Suppressor macrophage treated with lipopolysaccharide for 1 hour (primary cell): ENCODE results near the gene FAM3A.
"Not testable (repeated sequence)": the region's sequence is repeated elsewhere in the genome, so short reads cannot be mapped to it uniquely, and the experiment has no call there.

ENCODE experiments used
- DNase-seq, 3 donors: peaks; one replicate each; pipeline ENCODE4 v3.0.0-alpha.2; 2020 to 2022

Gene FAM3A

DNA sequence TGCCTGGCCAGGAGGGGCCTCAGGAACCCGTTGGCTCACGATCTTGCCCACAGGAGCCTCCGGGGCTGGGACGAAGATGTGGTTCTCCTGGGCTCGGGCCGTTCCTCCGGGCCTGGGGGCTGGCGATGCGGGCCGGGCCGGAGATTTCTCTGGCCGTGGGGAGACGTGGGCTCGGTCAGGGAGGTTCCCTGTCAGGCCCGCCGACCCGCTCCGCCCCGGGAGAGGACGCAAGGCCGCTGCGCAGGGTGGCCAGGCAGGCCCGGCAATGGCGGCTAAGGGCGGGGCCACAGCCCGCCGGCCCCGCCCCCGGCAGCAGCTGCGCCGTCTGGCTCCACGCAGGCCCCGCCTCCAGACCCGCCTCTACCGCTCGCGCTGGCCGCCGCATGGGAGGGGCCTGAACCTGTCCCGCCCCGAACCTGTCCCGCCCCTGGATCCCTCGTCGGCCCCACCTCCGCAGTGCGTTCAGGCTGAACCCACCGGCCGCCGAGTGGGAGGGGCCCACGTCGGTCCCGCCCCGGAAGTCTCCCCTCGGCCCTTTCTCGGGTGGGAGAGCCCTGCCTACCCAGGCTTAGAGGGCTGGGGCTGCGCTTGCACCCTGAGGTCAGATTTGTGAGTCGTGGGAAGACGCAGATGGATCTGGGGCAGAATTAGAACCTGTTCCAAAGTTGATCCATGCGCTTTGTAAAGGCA lies at the start of gene FAM3A:
Gene FAM3A (minus strand): TSS at position 267 of the 690 bp plus-strand sequence. CDS start 460 bp downstream, outside the sequence.
- DNase-seq, result peak; percentile 87 to 94 (median 90)

GRCh38 chrX:154562295-154562694 lies 46.3 kb upstream of the FAM3A start:
- not testable (repeated sequence) for DNase-seq

DNA sequence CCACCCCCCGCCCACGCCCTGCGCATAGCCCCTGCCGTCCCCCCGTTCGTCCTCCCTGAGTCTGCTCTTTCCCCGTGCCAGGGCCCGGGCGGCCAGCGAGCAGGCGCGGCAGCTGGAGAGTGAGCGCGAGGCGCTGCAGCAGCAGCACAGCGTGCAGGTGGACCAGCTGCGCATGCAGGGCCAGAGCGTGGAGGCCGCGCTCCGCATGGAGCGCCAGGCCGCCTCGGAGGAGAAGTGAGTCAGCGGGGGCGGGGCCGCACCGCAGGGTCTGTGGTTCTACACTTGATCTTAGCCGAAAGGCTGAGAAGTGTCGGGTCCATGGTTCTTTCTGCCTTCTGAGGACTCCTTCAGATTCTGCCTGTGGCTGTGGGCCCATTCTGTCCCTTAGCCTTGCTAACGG lies 44.3 kb upstream of the FAM3A start:
- not testable (repeated sequence) for DNase-seq

DNA sequence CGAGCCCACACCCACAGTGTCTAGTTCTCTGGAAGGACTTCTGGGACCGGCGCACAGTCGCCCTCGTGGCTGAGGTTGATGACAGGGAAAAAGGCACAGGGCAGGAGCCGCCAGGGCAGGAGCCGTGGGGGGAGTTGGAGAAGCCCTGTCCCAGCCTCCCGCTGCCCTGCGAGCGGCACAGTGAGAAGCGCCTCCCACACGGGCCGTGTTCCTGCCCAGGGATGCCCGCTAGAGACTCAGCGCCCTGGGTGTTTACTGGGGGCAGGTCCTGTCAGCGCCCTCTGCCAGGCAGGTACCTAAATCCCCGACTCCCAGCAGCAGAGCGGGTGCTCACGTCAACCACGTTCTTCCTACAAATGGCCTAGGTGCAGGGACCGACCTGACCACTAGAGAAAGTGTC lies 42.9 kb upstream of the FAM3A start:
- DNase-seq, result not testable (repeated sequence)

- DNase-seq, result not testable (repeated sequence)
Measured at GRCh38 chrX:154558060-154558690, 42.1 kb upstream of the FAM3A start.

DNA sequence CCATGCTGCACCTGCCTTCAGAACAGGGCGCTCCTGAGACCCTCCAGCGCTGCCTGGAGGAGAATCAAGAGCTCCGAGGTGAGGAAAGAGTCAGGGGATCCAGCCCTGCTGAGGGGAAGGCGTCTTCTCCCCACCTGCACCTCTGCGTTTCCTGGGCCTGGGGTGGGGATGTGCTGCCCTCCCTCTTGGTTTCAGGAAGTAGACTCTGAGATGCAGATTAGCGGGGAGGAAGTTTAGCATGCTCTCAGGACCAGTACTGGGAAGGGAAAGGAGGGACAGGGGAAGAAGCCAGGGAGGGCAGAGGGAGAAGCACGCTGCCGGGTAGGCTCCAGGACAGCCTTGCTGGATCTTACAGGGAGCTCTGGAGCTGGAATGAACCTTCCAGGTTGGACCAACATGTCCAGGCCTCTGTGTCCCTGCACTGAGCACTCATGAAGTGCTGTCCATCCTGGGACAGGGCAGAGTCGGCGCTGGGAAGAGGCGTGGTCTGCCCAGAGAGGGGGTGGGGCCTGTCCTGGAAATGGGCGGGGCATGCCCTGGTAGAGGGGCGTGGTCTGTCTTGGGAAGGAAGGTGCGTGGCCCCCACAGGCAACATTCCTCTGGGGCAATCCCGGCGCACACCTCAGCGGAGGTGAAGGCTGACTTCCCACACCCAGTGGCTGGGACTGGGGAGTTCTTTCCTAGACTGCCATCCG lies 36.2 kb upstream of the FAM3A start:
- DNase-seq, result not testable (repeated sequence)

DNA sequence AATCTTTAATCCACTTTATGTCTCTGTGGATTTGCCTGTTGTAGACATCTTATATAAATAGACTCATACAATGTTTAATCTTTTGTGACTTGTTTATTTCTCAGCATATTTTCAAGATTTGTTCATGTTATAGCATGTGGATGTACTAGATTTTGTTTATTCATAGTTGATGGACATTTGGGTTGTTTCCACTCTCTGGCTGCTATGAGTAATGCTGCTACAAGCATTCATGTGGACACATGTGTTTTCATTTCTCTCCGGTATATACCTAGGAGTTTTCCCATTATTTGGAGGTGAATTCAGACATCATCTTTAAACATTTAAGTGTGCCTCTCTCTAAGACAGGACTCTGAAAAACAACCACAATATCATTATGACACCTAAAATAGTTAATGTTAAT lies 33.7 kb upstream of the FAM3A start:
- DNase-seq, result no peak

DNA sequence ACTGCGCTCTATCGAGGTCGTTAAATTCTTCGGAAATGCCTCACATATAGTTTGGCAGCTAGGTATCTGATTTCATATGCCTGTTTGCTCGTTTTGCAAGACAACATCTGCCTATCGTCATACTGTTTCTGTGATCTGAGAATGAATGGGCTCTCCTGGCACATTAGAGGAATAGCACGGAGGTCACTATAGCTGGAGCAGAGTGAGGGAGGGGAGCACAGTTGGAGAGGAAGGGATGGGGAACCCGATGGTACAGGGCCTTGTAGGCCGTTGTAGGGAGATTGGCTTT lies 31.9 kb upstream of the FAM3A start:
- DNase-seq, result peak in 2 of 3 donors; percentile 18 to 19

- DNase-seq, result peak; percentile 91 to 95 (median 92)
Measured at GRCh38 chrX:154547245-154548027, 31.4 kb upstream of the FAM3A start, which contains the start of gene IKBKG. Gene IKBKG (plus strand): TSS chrX:154547620. CDS start chrX:154552003, 4,383 bp downstream.

- DNase-seq, result peak; percentile 68 to 91 (median 78)
Measured at GRCh38 chrX:154546354-154547244, 30.6 kb upstream of the FAM3A start, which contains the start of gene G6PD. Gene G6PD (minus strand): TSS chrX:154546846. CDS start chrX:154546155, 691 bp downstream.

DNA sequence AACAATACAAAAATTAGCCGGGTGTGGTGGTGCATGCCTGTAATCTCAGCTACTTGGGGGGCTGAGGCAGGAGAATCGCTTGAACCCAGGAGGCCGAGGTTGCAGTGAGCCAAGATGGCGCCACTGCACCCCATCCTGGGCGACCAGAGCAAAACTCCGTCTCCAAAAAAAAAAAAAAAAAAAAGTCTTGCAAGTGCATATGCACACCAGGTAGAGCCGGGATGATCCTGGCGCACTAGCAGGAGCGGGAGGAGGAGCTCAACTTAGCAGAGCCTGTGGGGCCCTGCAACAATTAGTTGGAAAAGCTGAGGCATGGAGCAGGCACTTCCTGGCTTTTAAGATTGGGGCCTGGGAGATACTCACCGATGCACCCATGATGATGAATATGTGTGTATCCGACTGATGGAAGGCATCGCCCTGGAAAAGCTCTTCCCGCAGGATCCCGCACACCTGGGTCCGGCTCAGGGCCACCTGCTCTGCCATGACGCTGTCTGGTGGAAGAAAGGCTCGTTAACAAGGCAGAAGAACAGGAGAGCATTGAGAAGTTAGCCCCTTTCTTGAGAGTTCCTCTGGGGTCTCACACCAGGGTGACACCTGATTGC lies 29.7 kb upstream of the FAM3A start:
- no peak for DNase-seq

DNA sequence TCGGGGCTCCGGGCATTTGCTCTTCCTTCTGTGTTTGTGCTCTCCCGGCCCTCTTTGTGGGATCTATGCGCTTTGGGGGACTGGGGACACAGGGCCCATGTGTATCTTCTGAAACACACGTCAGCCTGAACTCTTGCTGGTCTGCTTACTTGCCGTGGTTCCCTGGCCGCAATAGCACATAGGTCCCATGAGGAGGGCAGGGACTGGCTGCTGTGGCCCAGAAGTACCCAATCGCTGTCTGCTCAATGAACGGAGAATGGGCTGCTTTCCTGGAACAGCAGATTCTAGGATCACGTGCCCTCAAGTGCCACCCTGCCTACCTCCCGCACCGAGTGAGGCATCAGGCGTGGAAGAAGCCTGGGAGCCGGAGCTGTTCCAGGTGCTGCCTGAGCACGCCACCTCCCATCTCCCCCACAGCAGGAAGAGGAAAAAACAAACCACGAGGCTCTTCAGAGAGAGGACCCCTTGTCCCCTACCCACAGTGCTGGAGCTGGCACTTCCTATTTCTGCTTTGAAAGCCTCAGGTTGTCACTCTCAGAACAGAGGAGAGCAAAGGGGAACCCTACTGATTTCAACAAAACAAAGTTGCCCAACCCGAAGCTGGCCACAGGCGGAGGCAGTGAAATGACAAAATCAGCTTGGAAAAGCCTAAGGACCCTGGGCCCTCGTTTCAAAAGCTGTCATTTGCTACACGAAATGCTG lies 26.8 kb upstream of the FAM3A start:
- DNase-seq, result peak; percentile 79 to 85 (median 85)

GRCh38 chrX:154541896-154542722 lies 26.1 kb upstream of the FAM3A start:
- DNase-seq, result peak; percentile 75 to 84 (median 83)

- DNase-seq, result peak in 1 of 3 donors; percentile 32
Measured at GRCh38 chrX:154541589-154541895, 25.5 kb upstream of the FAM3A start.

DNA sequence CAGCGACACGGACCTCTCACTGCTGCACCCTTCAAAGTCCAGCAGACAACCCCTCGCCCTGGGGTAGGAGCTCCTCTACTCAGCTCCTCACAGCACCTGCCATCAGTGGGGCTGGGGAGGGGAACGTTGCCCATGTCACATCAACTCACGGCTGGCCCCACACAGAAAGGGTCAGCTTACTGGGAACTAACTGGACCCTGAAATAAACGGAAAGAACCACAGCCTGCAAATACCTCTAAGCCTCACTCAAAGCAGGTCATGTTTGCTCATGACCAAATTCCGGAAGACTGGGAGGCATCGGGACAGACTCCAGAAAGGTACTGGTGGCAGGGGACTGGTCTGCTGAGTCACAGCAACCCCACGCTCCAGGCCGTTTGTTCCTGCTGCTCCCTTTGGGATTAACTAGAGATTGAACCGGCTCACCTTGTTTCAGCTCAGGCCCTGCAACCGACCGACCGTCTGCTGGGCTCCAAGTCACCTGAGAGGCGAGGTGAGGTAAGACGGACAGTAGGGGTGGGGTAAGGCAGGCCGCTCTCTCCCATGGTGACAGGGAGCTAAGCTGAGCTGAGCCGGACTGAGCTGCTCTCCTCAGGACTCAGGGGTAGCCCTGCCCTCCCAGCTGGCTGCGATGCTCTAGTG lies 25.0 kb upstream of the FAM3A start:
- DNase-seq, result no peak

GRCh38 chrX:154540365-154540764 lies 24.3 kb upstream of the FAM3A start:
- DNase-seq, result not testable (repeated sequence)

GRCh38 chrX:154539077-154539476 lies 23.0 kb upstream of the FAM3A start:
- no peak for DNase-seq

DNA sequence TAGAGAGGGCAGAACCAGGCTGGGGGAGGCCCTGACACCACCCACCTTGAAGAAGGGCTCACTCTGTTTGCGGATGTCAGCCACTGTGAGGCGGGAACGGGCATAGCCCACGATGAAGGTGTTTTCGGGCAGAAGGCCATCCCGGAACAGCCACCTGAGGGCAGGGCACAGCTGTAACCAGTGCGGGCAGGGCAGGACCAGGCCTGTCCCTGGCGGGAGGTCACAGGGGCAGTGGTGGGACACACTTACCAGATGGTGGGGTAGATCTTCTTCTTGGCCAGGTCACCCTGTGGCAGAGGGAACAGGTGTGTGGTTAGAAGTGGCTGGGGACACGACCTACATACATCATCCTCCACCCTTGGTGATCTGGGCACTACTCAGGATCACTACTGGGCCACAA lies 19.9 kb upstream of the FAM3A start:
- no peak for DNase-seq

- peak; percentile 92 to 94 (median 93) for DNase-seq
Measured at GRCh38 chrX:154534526-154535322, 18.7 kb upstream of the FAM3A start.
